ENCODE data around the gene CEP85L.

The CEP85L gene

GRCh38 chr6:118548613-118549012 lies 102.8 kb downstream of the CEP85L start:
- no peak for ATAC-seq
- no peak for TF ChIP-seq ISL1 (CRISPR knock-in tag; IDR thresholded peaks at IDR 0.05)
- TF ChIP-seq ESRRG (CRISPR knock-in tag; IDR thresholded peaks at IDR 0.05), result no peak
- TF ChIP-seq PPARA (CRISPR knock-in tag; IDR thresholded peaks at IDR 0.05; ENCODE audit: borderline replicate concordance), result no peak
- no peak for TF ChIP-seq ARNTL (CRISPR knock-in tag; IDR thresholded peaks at IDR 0.05; ENCODE audit: borderline replicate concordance, low read depth)

GRCh38 chr6:118548136-118548535 lies 103.3 kb downstream of the CEP85L start, which contains the start of gene PLN:
Gene PLN (plus strand): TSS chr6:118548296. CDS start chr6:118558922, 10,626 bp downstream.
- ATAC-seq, result no peak

DNA sequence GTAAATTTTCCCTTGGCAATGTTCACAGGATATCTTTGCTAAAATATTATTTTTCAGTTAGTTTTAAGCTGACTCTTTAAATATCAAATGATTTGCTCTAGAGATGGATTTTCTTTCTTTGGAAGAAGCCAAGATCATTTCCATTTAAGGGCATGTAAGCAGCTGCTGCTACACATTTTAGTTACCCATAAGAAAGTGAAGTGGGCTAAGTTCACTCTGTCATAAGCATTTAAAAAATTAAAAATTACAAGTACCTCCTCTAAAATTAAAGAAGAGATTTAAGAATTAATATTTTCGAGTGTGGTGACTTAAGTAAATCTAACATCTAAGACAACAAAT lies 104.5 kb downstream of the CEP85L start:
- ATAC-seq, result no peak
- TF ChIP-seq, protein P1, sequence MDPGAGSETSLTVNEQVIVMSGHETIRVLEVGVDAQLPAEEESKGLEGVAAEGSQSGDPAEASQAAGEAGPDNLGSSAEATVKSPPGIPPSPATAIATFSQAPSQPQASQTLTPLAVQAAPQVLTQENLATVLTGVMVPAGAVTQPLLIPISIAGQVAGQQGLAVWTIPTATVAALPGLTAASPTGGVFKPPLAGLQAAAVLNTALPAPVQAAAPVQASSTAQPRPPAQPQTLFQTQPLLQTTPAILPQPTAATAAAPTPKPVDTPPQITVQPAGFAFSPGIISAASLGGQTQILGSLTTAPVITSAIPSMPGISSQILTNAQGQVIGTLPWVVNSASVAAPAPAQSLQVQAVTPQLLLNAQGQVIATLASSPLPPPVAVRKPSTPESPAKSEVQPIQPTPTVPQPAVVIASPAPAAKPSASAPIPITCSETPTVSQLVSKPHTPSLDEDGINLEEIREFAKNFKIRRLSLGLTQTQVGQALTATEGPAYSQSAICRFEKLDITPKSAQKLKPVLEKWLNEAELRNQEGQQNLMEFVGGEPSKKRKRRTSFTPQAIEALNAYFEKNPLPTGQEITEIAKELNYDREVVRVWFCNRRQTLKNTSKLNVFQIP (CRISPR knock-in tag; IDR thresholded peaks at IDR 0.05; ENCODE audit: borderline replicate concordance, low read depth), result no peak
- no peak for TF ChIP-seq ZFP3 (CRISPR knock-in tag; IDR thresholded peaks at IDR 0.05)

More at GRCh38 chr6:118548136-118548535, 103.3 kb downstream of the CEP85L start, which contains the start of gene PLN:
- TF ChIP-seq ISL1 (CRISPR knock-in tag; IDR thresholded peaks at IDR 0.05), result no peak
- TF ChIP-seq ZFP30 (CRISPR knock-in tag; IDR thresholded peaks at IDR 0.05), result no peak
- no peak for TF ChIP-seq ZFP3 (CRISPR knock-in tag; IDR thresholded peaks at IDR 0.05)
- no peak for TF ChIP-seq CSRNP3 (CRISPR knock-in tag; IDR thresholded peaks at IDR 0.05)
- no peak for TF ChIP-seq ZC3H10 (CRISPR knock-in tag; IDR thresholded peaks at IDR 0.05)
- TF ChIP-seq GLIS3 (CRISPR knock-in tag; IDR thresholded peaks at IDR 0.05), result no peak
- TF ChIP-seq ZNF565 (CRISPR knock-in tag; conservative IDR thresholded peaks at IDR 0.05; ENCODE audit: low read depth), result no peak
- no peak for TF ChIP-seq ZNF70 (CRISPR knock-in tag; IDR thresholded peaks at IDR 0.05)
- no peak for TF ChIP-seq PPARA (CRISPR knock-in tag; IDR thresholded peaks at IDR 0.05; ENCODE audit: borderline replicate concordance)
- no peak for TF ChIP-seq BACH2 (CRISPR knock-in tag; IDR thresholded peaks at IDR 0.05; ENCODE audit: borderline replicate concordance)
- no peak for TF ChIP-seq PATZ1 (CRISPR knock-in tag; IDR thresholded peaks at IDR 0.05; ENCODE audit: borderline replicate concordance)

DNA sequence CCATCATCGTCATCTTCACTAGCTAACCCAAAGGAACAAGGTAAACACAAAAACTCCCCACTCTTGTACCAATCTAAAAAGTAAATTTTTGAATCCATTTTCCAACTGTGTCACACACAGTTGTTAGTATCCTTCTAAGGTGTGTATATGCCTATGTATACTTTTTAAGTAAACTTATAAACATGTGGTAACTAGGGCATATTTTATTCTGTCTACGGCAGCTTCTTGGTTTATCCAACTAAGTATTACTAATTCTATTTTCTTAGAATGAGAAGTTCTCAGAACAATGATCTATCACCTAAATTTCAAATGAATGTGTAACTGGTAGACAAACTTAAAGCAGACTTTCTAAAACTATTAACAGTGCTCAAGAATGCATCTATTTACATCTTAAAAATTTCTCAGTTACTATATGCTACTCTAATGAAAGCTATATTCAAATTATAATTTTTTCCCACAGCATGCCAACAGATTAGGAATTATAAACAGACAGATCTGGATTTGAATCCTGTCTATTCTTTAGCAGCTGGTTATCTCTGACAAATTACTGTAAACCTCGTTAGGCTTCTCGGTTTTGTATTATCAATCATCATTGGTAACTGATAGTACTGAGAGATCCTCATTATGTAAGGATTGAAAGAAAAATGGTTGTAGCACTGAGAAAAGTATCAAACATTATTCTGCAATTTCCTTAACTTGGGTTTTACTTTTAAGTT lies 105.1 kb downstream of the CEP85L start:
- ATAC-seq, result no peak
- TF ChIP-seq CSRNP3 (CRISPR knock-in tag; IDR thresholded peaks at IDR 0.05) (no peak), ZFP30 (CRISPR knock-in tag; IDR thresholded peaks at IDR 0.05) (no peak), TOX (CRISPR knock-in tag; IDR thresholded peaks at IDR 0.05; ENCODE audit: borderline replicate concordance) (no peak), TSHZ2 (CRISPR knock-in tag; IDR thresholded peaks at IDR 0.05) (no peak), ZNF8 (CRISPR knock-in tag; IDR thresholded peaks at IDR 0.05) (no peak), CSDC2 (CRISPR knock-in tag; IDR thresholded peaks at IDR 0.05) (no peak), OSR1 (CRISPR knock-in tag; IDR thresholded peaks at IDR 0.05) (no peak), ARNTL (CRISPR knock-in tag; IDR thresholded peaks at IDR 0.05; ENCODE audit: borderline replicate concordance, low read depth) (no peak), GLIS3 (CRISPR knock-in tag; IDR thresholded peaks at IDR 0.05) (no peak), SNAI2 (CRISPR knock-in tag; IDR thresholded peaks at IDR 0.05) (no peak), ISL1 (CRISPR knock-in tag; IDR thresholded peaks at IDR 0.05) (no peak), ZNF565 (CRISPR knock-in tag; conservative IDR thresholded peaks at IDR 0.05; ENCODE audit: low read depth) (no peak), PATZ1 (CRISPR knock-in tag; IDR thresholded peaks at IDR 0.05; ENCODE audit: borderline replicate concordance) (no peak), ZC3H10 (CRISPR knock-in tag; IDR thresholded peaks at IDR 0.05) (no peak), TCF4 (CRISPR knock-in tag; IDR thresholded peaks at IDR 0.05; ENCODE audit: borderline replicate concordance) (no peak), BACH2 (CRISPR knock-in tag; IDR thresholded peaks at IDR 0.05; ENCODE audit: borderline replicate concordance) (no peak)
- TF ChIP-seq, protein P1 (CRISPR knock-in tag; IDR thresholded peaks at IDR 0.05; ENCODE audit: borderline replicate concordance, low read depth), result no peak
